GM18873 (cell line): ENCODE measurements around the gene NIFK.
"Not testable (repeated sequence)": the region's sequence is repeated elsewhere in the genome, so short reads cannot be mapped to it uniquely, and the experiment has no call there.

Source experiments
- ATAC-seq: cut with Tn5 transposase; IDR thresholded peaks from one replicate; pipeline ENCODE4 v1.9.1; 2021; ENCODE audit warnings: mild to moderate bottlenecking, moderate library complexity, moderate number of reproducible peaks; ENCODE audit not compliant: unreplicated experiment, low FRiP score

NIFK gene

DNA sequence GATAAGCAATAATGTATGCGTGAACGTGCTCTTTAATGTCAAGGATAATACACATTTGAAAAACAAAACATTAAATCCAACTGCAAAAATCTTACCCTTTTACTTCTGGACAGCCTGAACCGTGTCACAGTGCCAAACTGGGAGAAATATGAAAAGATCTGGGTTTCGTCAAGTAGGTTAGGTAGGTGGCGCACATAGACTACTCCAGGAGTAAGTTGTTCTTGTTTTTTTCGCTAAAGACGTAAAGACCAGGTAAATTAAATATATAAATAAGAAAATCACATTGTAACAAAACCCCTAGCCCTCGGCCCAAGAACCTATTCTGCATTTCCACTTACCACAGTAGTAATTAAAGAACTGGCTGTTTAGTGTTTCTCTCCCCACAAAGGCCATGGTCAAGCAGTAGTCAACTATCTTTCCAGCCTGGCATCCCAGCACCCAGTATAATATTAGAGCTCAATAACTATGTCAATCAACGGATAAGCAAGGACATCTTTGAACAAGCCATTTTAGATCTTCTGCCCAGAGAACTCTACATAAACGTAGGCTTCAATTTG is 1.1 kb downstream of the NIFK start:
- ATAC-seq = no peak

DNA sequence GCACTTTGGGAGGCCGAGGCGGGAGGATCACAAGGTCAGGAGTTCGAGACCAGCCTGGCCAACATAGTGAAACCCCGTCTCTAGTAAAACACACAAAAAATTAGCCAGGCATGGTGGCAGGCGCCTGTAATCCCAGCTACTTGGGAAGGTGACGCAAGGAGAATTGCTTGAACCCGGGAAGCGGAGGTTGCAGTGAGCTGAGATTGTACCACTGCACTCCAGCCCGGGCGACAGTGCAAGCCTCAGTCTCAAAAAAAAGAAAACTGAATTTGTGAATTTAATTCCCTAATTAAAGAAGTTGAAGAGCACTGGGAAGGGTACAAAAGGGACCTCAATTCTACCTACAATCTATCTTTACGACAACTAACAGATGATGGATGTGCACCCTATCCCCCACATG is 2.1 kb downstream of the NIFK start:
- not testable (repeated sequence) for ATAC-seq

- no peak for ATAC-seq
Measured at GRCh38 chr2:121731366-121731765, 5.3 kb downstream of the NIFK start.

- ATAC-seq = no peak
Measured at GRCh38 chr2:121727950-121728349, 8.7 kb downstream of the NIFK start.

DNA sequence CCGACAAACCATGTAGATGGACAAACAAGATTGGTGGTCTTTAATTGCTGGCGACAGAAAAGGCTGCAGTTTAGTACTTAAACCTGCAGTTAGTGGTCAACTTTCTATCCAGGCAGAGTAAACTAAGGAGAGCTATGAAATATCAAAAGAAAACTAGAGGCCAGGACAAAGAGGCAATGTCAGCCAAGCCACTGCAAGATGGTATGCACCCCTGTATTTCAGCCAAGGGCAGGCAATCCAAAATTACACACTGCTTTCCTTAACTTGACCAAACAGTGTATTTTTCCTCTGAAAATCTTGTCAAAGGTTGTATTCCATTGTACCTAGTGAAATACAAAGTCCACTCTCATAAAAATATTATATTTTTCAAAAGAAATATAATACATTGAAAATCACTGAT is 9.3 kb downstream of the NIFK start:
- no peak for ATAC-seq

- ATAC-seq = no peak
Measured at GRCh38 chr2:121723316-121723715, 13.4 kb downstream of the NIFK start.

DNA sequence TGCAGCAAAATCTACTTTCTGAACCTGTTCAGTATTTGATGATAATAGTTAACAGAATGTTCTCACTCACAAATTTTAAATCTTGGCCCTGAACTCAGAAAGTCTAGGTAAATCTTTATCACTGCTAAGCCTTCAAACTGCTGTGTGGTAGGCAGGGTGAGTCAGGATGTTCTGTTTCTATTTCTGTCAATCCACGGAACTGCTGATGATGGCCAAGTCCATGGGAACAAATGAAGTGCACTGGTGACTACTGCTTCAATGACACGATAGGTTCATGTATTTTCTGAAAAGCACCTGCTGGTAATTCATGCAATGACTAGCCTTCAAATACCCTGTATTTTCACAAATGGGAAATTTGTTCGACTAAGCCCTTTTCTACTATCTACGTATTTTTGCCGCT is 14.2 kb downstream of the NIFK start:
- ATAC-seq = no peak

DNA sequence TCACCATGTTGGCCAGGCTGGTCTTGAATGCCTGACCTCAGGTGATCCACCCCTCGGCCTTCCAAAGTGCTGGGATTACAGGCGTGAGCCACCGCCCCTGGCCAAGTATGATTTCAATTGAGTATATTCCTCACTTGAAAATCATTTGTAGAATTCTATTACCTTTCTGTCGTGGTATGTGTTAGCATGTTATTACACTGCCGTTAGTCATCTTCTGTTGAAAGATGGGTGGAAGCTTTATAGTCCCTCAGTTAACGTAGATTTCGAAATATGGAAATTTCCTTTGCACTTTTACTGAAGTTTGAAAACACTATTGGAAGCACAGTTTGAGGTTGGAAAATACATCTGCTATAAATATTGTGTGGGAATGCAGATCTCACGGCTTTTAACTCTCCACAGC is 14.7 kb downstream of the NIFK start:
- ATAC-seq = no peak

GRCh38 chr2:121717529-121717928 is 19.1 kb downstream of the NIFK start:
- no peak for ATAC-seq

DNA sequence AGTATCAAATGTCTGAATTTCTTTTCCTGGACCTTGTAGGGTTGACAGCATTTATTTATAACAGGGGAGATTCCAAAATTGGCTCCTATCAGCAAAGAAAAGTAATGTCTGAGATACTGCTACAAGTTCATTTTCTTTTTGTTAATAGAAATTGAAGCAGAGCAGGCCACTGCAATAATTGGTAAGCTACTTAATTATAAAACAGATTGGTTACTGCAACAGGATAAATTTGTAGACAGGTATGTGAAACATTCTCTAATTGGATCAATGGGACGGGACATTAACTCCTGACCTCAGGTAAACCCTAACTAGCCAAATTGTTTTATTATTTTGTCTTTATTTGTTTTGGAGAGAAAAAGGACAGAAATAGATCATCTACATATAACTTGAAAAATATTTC is 20.5 kb downstream of the NIFK start:
- ATAC-seq = no peak

- not testable (repeated sequence) for ATAC-seq
Measured at GRCh38 chr2:121711481-121711880, 25.2 kb downstream of the NIFK start.

- no peak for ATAC-seq
Measured at GRCh38 chr2:121710470-121711170, 26.1 kb downstream of the NIFK start.

DNA sequence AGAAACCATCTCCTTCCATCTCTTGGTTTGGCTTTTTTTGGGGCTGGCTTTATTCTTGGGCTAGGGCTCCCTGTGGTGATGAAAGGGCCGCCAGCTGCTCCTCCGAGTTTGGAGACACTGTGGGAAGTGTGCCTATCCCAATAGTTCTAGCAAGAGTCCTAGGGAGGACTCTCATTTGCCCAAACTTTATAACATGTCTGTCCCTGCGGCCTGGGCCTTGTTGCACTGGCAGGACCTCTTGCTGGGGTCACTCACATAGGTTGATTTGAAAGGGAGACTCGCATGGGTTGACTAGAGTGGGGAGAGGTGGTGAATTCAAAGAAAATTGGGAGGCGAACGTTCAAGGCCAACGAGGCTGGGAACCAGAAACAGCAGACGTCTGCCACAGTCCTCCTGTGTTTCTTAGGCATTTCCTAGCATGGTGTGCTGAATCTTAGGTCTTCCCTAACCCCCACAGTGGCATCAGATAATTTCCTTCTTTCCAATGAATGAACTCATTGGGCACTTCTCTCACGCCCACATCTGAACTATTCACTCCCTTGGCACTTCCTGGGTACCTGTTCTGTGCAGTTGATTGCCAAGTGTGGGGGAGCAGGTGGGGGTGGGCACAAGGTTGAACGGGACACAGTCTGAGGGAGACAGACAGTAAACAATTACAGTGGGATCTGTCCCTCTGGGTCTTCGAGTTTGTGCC is 26.8 kb downstream of the NIFK start:
- ATAC-seq = no peak

GRCh38 chr2:121707920-121708361 is 28.7 kb downstream of the NIFK start:
- no peak for ATAC-seq

- no peak for ATAC-seq
Measured at GRCh38 chr2:121707344-121707919, 29.2 kb downstream of the NIFK start.

DNA sequence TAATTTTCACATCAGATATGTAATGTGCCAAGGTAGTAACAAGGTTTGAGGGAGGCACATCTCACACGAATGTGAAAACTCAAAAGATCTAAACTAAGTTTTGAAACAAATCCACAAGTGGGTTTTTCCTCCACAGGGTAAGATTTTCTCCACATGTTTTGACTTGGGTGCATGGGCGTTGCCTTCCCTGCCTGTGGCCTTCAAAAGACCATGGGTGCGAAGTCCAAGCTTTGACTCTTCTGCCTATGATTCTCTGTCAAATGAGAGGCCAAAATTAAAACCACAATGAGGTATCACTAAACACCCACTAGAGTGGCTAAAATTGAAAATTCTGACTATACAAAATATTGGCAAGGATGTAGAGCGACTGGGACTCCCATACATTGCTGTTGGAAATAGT is 30.7 kb downstream of the NIFK start:
- ATAC-seq = no peak

DNA sequence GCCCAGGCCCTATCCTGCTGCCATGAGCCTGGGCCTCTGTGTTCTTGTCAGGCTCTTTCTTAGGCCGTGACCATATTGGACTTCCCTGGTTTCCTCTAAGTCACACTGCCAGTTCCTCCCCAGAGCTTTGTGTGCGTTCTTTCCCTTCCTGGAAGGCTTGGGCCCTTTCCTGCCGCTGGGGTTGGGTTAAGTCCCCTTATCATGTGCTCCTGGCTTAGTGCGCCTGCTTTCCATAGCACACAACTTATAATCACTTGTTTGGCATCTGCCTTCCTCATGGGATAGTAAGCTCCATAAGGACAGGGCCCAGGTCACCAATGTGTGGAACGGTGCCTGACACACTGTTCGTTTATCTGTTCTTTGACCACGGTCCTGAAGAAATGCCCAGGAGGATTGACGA is 31.3 kb downstream of the NIFK start:
- no peak for ATAC-seq

- not testable (repeated sequence) for ATAC-seq
Measured at GRCh38 chr2:121701761-121702160, 34.9 kb downstream of the NIFK start.

DNA sequence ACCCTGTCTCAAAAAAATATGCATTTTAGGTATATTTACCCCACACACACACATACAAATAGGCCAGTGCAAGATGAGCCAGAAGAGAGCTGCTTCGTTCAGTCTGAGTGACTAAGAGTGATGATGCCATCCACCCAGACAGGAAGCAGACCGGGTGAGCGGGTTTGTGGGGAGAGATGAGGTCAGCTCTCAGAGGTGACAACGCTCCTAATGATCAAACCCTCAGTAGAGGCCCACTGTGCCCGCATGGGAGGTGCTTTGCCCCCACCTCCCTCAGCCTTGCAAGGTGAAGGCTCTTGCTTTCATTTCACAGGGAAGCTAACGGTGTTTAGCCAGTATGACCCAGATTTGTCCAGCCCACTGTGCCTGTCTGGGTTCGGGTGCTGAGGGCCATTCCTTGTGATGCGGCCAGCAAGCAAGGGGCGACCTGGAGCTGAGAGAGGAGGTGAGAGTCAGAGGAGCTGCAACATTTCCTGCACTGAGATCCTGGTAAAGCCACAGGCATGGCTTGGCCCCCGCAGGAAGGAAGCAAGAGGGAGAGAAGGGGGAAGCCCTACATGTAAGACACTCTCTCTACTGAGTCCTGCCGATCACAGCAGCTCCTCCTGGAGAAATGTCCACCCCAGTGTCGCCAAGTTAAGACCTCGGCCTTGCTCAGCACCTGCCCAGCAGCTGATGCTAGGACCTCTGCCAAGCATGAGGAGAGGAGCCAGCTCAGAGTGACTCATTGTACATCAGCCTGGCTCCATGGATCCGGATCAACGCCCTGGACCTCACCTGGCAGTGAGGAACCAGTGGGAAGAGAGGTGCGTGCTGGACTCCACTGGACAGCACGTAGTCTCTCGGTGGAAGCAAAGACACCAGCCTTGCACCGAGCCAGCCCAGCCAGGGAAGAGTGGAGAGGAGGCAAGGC is 37.0 kb downstream of the NIFK start:
- ATAC-seq = peak; percentile 98

GRCh38 chr2:121698318-121698930 is 38.3 kb downstream of the NIFK start:
- ATAC-seq = no peak
